ENCODE measurements around the gene CAMTA1.
A peak's percentile ranks its signal among the peaks of the same experiment; 100 is the strongest.

CAMTA1 gene

DNA sequence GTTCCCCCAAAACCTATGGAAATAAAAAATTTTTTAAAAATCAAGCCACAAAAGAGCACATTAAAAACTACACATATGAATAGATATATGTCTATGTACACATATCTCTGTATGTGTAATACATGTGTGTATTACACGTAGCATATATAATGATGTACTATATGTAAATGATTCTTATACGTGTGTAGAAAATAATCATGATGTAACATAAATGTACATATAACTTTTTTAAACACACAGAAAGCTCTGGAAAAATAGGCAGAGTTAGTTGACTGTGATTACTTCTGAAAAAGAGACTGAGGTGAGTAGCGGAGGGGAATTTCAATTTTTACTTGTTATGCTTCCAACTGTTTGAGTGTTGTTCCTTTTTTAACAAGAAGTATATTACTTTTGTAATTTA lies 405.0 kb downstream of the CAMTA1 start:
- no peak for DNase-seq (ENCODE audit: low read depth, low spot score)

DNA sequence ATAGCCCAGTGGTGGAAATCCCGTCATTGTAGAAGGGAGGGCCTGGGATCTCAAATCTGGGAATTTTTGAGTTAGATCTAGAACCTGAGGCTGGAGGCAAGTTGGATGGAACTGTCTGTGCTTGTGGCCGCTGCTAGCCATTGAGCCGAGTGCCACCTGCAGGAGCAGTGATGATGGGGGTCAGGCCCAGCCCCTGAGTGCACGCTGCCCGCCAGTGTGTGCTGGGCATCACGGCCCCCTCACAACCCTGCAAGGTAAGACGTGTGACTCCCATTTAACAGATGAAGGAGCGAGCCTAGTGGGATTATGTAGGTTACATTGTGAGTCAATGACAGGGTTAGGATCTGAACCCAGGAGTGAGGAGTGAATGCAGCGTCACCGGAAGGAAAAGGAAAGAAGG lies 407.2 kb downstream of the CAMTA1 start:
- no peak for DNase-seq (ENCODE audit: low read depth, low spot score)

DNA sequence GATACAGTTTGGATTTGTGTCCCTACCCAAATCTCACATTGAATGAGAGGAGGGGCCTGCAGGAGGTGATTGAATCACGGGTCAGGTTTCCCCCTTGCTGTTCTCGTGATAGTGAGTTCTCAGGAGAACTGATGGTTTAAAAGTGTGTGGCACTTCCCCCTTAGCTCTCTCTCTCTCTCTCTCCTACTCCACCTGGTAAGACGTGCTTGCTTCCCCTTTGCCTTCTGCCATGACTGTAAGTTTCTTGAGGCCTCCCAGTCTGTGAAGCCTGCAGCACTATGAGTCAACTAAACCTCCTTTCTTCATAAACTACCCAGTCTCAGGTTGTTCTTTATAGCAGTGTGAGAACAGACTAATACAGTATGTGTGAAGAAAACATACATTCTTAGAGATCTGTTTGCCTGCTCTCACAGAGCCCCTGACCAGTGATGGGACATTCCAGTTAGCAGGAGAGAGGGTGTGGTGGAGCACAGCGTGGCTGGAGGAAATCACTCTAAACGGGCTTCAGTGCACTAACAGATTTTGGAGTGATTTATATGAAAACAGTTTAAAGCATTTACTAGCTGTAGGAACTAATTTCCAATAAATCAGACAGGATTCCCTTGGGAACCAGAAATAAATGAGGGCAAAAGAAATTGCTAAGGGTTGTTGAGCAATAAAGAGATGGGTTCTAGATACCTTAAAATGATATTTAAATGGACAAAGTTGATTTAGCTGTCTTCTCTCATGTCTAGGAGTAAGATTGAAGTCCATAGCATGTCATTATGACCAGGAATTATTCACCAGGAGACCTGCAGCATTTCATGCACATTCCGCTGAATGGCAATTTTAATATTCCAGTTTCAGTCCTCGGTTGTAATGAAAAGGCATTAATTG lies 411.0 kb downstream of the CAMTA1 start:
- DNase-seq (ENCODE audit: low read depth, low spot score) = no peak

DNA sequence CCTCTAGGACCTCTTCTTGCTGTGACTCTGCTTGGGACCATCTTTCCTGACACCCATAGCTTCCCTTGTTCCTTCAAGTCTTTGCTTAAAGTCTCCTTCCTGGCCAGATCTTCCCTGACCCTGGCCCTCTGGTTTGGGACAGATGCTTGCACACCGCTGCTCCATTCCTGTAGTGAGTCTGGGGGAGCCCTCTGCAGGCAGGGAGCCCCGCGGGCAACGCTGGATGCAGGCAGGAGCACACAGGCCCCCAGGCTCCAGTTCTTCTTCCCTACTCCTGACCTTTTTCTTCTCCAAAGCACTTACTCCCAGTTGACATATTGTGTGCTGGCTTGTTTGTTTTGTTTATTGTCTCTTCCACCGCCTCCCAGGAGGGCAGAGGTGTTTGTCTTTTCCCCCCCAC lies 413.4 kb downstream of the CAMTA1 start:
- DNase-seq (ENCODE audit: low read depth, low spot score) = no peak

DNA sequence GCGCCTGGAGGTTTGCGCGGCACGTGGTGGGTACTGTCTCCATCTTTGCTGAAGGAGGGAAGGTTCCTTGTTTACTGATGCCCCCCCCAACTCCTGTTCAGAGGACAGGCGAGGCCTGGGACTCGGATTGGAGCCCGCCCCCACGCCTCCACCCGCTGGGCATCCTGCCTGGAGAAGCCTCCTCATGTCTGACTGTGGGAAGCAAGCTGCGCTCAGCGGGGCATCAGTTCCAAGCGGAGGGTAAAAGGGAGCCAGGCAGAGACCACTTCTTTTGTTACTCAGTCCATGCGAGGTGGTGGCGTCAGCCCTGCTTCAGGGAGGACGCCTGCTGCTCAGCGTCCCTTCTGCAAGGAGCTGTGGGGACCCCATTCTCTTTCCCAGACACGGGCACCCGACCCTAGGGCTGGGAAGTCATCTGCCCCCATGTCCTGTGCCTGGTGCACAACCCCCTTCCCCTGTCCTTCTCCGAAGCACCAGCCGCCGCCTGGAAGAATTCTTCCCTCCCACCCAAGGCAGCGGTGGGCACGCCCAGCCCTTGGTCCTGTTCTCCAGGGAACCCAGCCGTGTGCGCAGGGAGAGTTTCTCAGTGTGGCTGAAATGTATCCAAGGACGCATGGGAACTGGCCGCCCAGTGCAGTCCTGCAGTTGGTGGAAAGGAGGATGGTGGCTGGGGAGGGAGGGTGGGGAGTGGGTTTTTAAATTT lies 414.0 kb downstream of the CAMTA1 start:
- DNase-seq (ENCODE audit: low read depth, low spot score) = peak; percentile 37

DNA sequence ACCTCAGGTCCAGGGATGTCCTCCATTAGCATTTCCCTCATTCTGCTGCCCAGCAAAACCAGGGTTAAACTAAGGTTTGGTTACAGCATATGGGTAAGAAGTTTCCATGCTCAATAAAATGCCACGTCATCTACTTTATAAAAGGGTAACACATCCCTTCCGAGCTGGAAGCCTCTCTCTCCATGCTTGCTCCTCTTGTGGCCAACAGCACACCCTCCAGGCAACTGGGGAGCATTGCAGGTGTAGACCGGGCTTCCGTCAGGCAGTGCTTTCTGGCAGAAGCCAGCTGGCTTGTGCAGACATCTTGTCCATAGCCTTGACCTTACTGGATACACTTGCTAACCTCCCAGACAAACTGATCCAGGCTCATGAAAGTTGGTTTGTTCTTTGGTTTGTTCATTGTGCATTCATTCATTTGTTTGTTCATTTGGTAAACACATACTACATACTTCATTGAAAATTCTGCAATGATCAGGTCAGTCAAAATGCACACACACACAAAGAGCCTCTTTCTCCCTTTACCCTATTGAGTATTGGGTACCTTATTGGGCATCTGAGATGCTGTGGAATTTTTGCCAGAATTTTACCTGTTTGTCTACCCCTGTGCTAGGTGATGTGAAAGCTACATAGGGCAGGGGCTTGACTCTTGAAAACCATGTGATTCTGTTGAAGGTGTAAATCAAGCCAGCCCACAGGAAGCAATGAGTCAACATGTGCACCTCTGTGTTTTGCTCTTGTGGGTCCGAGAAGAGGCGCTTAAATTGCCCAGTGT lies 422.8 kb downstream of the CAMTA1 start:
- DNase-seq (ENCODE audit: low read depth, low spot score) = peak; percentile 24

DNA sequence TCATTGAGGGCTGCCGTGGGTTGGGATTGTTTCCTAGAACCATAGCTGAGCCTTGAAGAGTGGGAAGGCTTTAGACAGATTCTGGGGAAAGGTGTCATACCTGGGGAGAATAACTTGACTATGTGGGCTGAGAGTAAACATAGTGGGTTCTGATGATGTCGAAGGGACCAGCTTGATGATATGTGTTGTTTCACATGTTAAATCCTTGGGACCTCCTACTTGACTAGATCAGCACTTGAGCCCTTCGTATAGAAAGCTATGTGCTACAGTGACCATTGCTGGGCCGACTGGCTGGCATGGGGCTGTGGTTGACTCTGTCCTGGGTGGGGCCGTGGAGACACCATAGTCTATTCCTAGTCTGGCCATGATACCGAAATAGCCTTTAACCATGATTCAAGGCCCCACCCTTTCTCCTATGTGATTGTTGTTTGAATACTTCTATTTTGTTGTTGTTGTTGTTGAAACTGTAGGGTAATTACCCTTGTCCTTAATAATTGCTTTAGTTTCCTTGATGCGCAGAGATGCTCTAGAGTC lies 423.5 kb downstream of the CAMTA1 start:
- no peak for DNase-seq (ENCODE audit: low read depth, low spot score)

DNA sequence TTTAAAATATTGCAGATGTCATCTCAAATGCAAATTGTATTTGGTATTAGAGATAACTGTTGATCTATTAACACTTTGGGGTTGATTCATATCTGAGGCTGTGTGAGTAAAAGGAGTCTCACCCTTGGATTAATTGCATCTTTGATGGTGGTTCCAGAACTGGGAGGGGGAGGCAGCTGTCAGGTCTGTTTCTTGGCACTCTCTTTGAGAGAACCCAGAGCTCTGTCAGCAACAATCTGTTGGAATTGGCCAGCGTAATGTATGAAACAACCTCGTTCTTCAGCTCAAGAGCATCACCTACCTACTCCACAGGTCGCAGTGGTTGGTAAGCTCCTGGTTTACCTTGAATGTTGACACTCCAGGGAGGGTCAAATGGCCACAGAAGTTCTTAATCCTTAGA lies 424.1 kb downstream of the CAMTA1 start:
- no peak for DNase-seq (ENCODE audit: low read depth, low spot score)

DNA sequence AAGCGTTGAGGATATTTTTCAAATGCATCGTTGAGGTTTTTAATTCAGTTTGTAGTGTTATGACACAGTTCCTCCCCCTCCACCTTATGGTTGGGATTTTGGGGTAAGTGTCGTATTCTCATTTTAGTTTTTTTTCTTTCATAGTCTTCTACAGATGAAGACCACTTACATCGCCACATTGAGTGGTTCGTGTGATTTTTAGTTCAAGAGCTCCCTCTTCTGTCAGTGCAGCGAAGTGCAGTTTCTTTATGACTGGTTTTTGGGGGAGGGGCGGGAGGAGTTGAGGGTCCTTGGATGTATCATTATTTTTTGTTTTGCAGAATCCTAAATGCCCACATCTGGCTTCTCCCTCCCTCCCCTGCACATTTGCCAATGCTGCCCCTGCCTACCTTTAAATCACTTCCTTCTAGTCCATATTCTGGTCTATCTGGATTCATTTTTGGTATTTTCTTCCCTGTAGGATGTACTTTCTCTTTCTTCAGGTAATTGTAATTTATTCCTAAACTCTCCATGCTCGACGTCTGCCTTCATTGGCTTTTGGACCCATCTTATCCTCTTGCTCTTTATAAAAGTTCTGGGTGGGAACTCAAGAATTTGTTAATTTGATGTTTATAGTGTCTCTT lies 433.1 kb downstream of the CAMTA1 start:
- DNase-seq (ENCODE audit: low read depth, low spot score) = peak; percentile 28

DNA sequence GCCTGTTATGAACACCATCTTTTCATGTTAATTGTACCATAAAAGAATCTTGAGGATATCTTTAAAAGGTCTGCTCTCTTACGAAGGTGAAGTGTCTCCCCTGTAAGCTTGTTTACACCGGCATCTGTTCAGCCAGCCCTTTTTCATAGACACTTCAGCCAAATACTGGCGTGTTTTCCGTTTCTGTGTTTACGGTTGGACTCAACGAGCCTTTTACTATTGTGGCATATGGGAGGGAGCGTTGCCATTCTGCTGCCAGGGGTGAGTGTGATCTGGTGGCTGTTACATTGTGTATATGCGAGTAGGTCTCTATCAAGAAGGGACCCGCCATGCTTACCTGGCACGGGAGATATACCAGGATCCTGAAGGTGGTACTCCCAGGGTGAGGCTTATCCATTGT lies 433.8 kb downstream of the CAMTA1 start:
- no peak for DNase-seq (ENCODE audit: low read depth, low spot score)

DNA sequence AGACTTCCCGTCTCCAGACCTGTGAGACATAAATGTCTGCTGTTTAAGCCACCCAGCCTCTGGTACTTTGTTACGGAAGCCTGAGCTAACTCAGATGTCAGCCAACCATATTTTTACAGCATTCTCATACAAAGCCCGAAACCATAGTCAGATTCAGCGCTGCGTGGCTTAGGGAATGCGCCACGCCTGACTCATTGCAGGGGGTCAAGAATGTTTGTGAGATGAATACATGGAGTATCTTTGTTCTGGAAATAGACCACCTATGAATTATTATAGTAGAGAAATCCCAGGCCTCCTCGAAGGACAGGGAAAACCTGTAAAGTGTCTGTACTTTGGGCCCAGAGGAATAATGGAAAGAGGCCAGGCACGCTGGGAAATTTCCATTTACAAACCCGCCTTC lies 434.8 kb downstream of the CAMTA1 start:
- DNase-seq (ENCODE audit: low read depth, low spot score) = no peak

DNA sequence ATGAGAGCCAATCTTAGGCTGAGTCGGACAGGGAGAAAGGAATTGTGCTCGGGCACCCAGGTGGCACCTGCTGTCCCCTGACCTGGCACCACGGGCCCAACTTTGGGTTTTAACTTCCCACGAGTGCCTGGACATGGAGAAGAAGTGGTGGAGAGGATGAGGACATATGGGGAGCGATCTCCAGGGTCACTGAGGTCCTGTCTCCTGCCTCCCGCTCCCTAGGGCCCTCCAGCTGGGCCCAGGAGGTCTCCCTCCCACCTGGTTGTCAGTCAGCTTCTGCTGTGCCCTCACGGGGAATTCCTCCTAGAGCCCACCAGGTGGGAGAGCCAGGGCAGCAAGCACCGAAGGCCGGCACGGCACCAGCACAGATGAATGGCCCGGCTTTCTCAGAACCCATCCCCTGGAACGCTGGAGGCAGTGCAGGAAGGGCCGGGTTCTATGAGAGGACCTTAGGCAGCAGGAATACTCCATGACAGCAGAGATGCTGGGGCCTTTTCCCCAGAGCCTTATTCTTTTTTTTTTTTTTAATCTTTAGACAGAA lies 435.5 kb downstream of the CAMTA1 start:
- no peak for DNase-seq (ENCODE audit: low read depth, low spot score)

DNA sequence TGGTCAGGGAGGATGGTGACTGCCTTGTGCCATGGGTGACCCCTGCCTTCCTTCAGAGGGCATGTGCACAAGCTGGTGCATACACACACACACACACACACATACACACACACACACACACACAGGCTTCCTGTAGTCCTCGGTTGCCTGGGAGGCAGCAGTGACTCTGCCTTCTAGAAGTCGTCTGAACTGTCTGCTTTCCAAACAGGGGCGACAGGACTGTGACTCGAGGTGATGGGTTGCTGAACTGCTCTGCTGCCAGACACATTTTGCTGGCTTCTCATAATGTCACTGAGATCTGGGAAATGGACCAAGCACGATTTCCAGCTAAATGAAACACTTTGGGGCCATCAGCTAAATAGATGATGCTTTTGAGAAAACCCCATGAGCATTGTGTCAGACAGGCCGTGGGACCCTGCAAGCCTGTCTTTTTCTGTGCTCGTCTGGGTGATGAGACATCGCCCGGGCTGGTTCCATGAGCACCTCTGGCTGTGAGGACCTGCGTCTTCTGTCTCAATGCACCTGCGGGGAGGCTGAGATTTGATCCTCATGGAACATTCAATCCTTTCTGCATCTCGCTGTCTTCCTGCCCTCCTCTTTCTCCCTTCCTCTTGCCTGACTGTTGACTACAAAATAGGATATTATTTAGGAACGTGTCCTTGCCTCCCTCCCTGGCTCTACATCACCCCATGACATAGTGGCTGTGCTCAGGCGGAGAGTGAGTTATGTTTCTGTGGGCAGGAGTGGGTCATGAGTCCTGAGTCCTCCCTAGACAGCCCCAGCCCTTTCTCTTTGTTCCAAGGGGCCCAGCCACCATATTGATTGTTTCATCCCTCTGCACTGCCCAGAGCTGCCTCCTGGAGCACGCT lies 436.8 kb downstream of the CAMTA1 start:
- no peak for DNase-seq (ENCODE audit: low read depth, low spot score)

DNA sequence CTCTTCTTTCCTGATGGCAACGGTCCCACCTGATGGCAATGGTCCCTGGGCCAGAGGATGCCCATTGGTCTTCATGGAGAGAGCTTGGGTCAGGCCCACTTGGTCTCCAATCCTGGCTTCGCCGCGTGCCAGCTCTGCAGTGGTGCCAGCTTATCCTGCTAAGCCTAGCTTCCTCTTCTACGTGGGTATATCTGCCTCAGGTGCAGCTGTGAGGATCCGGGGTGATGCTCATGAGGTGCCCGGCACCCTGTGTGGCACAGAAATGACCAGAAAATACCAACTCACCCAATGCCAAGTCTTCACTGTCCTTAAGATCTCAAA lies 437.4 kb downstream of the CAMTA1 start:
- no peak for DNase-seq (ENCODE audit: low read depth, low spot score)

DNA sequence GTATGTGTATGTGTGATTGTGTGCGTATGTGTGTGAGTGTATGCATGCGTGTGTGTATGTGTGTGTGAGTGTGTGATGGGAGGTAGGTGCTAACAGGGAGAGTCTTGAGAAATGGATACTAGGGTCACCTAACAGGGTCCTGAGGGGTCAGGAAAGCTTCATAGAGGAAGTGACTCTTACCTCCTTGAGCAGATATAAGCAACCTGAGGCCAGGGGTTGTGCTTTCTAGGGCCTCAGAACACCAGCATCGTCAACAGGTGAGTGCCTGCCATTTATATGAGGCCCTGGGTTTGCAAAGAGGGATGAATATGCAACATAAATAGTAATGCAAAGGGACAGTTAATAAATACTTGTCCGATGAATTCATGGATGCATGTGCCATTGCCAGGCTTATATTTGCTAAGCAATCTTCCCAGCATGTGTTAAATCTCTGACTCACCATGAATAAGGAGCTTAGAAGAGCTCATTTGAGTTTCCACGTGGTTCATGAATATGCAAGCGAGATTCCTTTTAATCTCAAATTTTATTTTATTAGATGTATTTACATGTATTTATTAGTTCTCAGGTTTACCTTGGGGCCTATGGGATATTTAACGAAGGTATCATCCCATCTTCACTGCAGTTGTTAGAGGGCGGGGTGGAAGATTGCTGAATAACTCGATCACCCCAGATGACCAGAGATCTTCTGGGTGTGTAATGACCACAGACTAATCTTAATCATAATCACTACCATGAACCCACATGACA lies 438.3 kb downstream of the CAMTA1 start:
- peak; percentile 46 for DNase-seq (ENCODE audit: low read depth, low spot score)

DNA sequence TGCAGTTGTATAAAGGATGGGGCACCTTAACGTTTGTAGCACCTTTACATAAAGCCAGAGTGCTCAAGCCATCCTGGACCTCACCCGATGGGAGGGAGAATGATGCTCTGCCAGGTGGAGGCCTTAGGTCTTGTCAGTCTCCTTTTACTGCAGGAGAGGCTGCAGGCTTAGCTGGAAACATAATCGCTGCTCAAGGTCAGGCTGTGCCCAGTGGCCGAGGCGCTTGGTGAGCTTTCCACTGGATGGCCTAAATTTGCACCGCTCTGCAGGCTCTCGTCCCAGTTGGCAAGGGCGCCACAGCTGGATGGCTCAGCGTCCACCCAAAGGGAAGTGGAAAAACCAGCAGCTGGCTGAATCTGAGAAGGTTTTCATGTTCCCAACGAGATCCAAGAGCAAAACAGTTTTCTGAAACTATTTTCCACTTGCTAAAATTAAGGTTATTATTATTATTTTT lies 438.9 kb downstream of the CAMTA1 start:
- no peak for DNase-seq (ENCODE audit: low read depth, low spot score)

DNA sequence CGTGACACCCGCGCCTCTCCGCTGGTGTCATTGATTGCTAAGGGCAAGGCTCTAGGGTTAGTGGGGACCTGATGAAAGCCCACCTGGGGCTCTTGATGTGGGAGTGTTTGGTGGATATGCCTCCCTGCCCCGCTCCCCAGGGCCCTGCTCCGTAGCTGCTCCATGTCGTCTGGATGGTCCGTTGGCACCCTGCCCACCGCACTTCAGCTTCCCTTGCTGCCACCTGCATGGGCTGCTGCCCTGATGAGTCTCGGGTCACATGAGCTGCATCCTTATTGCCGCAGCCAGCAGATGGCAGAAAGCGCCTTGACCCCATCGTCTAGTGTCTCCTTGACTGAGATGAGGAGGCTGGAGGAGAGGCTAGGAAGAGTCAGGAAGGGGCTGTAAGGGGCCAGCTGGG lies 439.4 kb downstream of the CAMTA1 start:
- no peak for DNase-seq (ENCODE audit: low read depth, low spot score)

DNA sequence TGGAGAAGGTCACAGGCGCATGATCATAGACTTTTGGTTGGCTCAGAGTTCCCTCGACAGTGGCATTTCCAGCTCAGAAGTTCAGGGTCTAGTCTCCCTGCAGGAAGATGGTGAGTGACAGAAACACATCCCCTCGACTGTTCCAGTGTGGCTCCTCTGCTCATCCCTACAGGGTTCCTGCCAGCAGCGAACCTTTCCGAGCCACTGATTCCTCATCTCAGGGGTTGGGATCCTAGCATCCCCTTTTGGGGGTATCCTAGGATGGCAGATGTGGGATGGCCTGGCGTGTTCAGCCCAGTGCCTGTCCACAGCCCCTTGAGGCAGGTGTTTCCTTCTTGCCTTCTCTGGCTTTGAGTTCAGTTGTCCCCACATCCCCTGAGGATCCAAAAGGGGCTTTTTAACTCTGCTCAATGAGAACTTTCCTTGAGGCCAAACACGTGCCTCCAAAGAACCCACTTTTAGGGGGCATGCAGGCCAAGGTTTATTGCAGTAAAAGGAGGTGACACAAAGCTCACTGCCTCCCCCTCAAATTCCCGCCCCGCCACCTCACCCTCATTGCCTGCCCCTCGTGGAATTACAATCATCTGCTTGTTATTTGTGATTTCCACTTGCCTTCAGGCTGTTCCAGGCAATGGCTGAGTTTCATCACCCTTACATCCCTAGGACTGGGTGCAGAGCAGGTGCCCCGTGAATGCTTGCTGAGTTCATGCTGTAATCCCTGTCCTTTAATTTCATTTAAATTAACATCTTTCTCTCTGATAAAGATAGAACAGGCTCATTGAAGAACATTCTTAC lies 440.7 kb downstream of the CAMTA1 start:
- no peak for DNase-seq (ENCODE audit: low read depth, low spot score)

DNA sequence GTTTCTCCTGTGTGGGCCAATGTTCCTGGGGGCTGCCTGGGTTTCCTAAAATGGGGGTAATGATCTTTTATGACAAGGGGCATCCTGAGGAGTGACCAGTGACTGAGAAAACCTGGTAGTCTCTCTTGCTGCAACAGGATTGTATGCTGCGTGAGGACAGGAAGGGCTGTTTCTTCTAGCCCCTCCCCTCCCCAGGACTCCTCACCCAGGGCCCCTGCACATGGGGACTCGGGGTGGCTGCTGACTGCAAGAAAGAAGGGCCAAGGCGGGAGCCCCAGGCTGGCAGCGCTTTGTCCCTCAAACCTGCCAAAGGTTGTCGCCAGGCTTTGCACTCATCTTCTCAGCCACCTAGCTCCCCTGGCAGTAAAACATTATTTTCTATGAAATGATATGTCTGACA lies 442.4 kb downstream of the CAMTA1 start:
- DNase-seq (ENCODE audit: low read depth, low spot score) = no peak

Data from smooth muscle cell of the brain vasculature (primary cell).